ENCODE measurements around the gene DMGDH.

- no peak for TF ChIP-seq CTCF (IDR thresholded peaks at IDR 0.05)
- no peak for TF ChIP-seq POLR2A (IDR thresholded peaks at IDR 0.05)
These were observed 90.2 kb downstream of the DMGDH start for GRCh38 chr5:78979117-78979742.
